ENCODE measurements around the gene FBLN1.

DNA sequence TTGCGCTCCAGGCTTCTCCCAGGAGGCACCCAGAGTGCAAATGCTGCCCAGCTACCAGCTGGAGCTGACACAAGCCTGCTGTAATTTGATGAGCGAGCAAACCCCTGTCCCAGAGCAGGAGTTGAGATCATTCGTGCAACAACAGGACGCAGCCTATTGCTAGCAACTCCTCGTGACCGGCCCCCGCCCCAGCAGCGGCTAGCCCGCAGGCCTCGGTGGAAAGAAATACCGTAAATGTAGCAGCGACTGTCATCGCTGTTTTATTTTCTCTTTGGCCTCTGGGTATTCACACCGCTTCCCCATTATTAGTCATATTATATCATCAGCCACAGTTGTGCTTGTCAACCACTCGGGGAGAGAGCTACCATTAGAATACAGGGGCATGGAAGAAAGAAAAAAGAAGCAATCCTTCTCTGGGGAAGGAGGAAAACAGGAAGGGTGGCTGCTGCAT lies 109.8 kb downstream of the FBLN1 start:
- TF ChIP-seq, protein P1, sequence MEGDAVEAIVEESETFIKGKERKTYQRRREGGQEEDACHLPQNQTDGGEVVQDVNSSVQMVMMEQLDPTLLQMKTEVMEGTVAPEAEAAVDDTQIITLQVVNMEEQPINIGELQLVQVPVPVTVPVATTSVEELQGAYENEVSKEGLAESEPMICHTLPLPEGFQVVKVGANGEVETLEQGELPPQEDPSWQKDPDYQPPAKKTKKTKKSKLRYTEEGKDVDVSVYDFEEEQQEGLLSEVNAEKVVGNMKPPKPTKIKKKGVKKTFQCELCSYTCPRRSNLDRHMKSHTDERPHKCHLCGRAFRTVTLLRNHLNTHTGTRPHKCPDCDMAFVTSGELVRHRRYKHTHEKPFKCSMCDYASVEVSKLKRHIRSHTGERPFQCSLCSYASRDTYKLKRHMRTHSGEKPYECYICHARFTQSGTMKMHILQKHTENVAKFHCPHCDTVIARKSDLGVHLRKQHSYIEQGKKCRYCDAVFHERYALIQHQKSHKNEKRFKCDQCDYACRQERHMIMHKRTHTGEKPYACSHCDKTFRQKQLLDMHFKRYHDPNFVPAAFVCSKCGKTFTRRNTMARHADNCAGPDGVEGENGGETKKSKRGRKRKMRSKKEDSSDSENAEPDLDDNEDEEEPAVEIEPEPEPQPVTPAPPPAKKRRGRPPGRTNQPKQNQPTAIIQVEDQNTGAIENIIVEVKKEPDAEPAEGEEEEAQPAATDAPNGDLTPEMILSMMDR (IDR thresholded peaks at IDR 0.05): no peak
- TF ChIP-seq POLR2A (IDR thresholded peaks at IDR 0.05): no peak
